Right ventricle myocardium superior (tissue), 1 donor: Measurements from ENCODE around the gene HIBCH. TPM values are rescaled to one million over a fixed set of nuclear protein-coding genes. Genes with fewer than 3 reads are reported as not detected.
"Not testable (repeated sequence)": the region's sequence is repeated elsewhere in the genome, so short reads cannot be mapped to it uniquely, and the experiment has no call there.

ENCODE experiments used
- ATAC-seq: fragments of 200-7000 bp; cut with Tn5 transposase; one replicate; pipeline ENCODE4 v1.9.1; 2020; ENCODE audit warnings: mild to moderate bottlenecking; ENCODE audit not compliant: poor library complexity
- DNase-seq: peaks from one replicate; pipeline ENCODE4 v3.0.0-alpha.2; 2020
- intact Hi-C: fragments of 100-400 bp; cut with DNase I; formaldehyde crosslinking; loops from one replicate; pipeline ENCODE4 v1.11.2; 2022
- long read RNA-seq: library from polyadenylated mRNA; unstranded; transcript quantifications from one replicate; pipeline ENCODE4 v2.0.0, GENCODE V29; 2021
- total RNA-seq: library from RNA; stranded (reverse); fragmentation: NEBNext Ultra II Directional; extraction: Animal tissue kit (Norgen Biotek cat#: 25700); gene quantifications from one replicate; pipeline ENCODE4 v1.2.1, GENCODE V29; 2021
- donor health status: DM: no; HTN: yes; CAD: no; lungs with severe emphysema.

Gene HIBCH, protein sequence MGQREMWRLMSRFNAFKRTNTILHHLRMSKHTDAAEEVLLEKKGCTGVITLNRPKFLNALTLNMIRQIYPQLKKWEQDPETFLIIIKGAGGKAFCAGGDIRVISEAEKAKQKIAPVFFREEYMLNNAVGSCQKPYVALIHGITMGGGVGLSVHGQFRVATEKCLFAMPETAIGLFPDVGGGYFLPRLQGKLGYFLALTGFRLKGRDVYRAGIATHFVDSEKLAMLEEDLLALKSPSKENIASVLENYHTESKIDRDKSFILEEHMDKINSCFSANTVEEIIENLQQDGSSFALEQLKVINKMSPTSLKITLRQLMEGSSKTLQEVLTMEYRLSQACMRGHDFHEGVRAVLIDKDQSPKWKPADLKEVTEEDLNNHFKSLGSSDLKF
- 22.5 TPM for total RNA-seq
- long read RNA-seq, transcript HIBCH-201 (14 exons, 1,939 nt) = major isoform, 51 of 66 reads
- long read RNA-seq, transcript HIBCH-202 (13 exons, 2,463 nt) = minor isoform, 6 of 66 reads
- long read RNA-seq, partial matches to known transcripts = 1 of 66 reads
- long read RNA-seq, other reads (novel, unspliced or antisense) = 8 of 66 reads

DNA sequence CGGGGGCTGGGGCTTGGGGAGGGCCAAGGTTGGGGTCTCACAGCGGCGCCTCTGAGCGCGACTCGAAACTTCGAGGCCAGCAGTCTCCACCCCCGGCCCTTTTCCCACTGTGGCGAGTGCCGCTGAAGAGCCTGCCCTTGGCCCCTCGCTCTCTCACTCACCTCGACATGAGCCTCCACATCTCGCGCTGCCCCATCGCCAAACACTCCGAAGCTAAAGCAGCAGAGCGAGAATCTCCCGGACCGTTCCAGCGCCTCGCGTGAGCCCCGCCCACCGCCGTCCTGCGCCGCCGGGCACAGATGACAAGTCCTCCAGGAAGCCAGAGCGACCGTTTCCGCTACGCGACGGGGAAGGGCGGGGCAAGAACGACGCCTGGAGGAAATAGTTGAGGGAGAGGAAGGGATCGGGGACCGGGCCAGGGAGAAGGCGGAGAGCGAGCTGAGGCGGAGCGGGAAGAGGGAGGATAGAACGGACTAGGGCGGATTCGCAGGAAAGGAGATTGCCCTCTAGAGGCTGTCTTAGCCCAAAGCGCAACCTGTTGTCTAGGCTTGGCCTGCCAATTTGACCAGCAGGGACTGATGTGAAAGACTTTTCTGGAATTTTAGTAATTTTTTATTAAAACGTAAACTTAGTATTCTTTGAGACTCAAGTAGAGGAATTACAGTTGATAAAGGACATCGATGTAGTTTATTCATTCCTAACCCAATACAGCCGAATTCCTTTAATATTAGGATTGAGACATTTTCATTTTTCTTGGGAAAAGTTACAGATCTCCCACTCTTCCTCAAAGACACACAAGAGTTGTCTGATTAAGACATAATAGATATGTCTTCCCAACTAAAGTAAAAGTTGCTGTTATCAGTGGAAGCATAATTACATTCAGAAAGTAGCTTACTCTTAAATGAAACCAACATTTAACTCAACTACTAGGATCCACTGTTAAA lies at the start of gene HIBCH:
TSS of gene HIBCH (minus strand) at position 272 of the 944 bp plus-strand sequence. CDS start at position 196, 76 bp downstream.
- ATAC-seq (peak; percentile 99), DNase-seq (peak; percentile 99)
- intact Hi-C loops = no loop called here

DNA sequence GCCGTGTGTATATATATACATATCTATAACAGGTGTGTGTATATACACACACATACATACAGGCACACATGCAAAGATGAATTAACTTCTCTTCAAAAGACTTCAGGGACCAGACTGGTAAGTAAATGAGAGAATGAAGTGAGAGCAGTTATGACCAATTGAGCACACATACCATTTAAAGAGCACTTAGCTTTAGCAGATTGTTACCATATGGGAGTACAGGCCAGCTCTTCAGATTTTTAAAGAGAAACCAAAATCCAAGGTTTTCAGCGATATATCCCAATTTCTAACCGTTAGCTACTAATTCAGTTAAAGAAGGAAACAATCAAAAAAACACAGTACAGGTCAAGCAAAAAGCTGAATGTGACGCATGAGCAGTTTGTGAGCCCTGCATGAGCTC lies 47.5 kb upstream of the HIBCH start:
- intact Hi-C loops = no loop called here
- ATAC-seq (no peak), DNase-seq (no peak)

DNA sequence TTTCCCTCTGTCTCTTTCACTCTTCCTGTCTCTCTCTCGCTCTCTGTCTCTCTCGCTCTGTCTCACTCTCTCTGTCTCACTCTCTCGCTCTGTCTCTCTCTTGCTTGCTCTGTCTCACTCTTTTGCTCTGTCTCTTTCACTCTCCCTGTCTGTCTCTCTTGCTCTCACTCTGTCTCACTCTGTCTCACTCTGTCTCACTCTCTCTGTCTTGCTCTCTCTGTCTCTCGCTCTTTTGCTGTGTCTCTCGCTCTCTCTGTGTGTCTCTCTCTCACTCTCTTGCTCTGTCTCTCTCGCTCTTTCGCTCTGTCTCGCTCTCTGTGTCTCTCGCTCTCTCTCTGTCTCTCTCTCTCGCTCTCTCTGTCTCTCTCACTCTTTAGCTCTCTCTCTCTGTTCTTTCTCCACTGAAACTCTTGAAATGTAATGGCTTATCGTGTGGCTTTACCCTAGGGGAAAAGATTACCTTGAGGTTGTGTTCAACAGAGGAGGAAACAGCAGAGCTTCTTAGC lies 46.7 kb upstream of the HIBCH start:
- DNase-seq (no peak), ATAC-seq (no peak)
- intact Hi-C loops = no loop called here

DNA sequence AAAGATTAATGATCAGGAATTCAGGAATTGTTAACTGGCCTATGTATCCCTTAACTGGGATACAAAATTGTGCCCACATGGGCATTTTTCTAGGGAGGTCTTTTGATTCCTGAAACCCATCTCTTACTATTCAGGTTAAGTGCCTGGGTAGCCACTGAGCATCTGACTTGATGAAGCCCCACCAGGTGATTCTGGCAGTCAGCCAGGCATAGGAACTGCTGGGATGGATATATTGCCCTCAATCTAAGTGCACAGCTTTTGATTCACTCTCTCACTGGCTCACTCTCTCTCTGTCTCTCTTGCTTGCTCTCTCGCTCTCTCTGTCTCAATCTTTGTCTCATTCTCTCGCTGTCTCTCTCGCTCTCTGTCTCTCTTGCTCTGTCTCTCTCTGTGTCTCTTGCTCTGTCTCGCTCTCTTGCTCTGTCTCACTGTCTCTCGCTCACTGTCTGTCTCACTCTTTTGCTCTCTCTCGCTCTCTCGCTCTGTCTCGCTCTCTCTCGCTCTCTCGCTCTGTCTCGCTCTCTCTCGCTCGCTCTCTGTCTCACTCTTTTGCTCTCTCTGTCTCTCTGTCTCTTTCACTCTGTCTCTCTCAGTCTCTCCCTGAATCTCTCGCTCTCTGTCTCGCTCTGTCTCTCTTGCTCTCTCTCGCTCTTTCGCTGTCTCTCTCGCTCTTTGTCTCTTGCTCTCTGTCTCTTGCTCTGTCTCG lies 46.0 kb upstream of the HIBCH start:
- intact Hi-C loops = no loop called here
- DNase-seq (no peak), ATAC-seq (no peak)

DNA sequence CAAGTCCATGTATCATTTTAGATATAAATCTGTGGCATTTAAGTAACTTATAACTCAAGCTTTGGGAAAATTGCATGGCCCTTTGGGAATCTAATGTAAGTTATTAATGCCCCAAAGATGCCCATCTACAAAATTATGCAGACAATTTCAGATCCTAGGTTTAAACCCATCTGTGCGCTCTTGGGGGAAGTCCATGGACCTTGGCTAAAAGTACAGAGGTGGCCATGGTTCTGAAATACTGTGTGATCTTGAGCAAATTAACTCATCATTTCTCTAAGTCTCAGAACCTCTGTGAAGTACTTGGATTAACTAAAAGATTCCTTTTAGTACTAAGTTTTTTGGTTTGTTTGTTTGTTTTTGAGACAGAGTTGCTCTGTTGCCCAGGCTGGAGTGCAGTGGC lies 43.3 kb upstream of the HIBCH start:
- intact Hi-C loops = no loop called here
- no peak for DNase-seq
- ATAC-seq = no peak

DNA sequence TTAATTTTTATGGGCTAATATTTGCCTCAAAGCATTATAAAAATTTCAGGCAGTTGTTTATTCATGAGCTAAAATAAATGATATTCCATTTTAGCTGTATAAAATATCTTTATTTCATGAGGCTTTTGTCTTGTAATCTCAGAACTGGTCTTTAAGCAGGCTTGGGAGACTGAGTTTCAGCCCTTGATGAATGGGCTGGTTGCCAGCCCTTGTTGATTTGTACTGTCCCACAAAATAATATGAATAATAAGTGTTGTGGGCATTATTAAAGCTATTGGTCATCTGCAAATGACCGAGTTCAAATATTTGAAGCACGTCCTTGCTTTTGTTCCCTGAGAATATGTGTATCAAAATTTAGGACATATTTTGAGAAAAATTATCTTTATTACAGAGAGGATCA lies 41.9 kb upstream of the HIBCH start:
- DNase-seq = no peak
- no peak for ATAC-seq
- intact Hi-C loops = no loop called here

DNA sequence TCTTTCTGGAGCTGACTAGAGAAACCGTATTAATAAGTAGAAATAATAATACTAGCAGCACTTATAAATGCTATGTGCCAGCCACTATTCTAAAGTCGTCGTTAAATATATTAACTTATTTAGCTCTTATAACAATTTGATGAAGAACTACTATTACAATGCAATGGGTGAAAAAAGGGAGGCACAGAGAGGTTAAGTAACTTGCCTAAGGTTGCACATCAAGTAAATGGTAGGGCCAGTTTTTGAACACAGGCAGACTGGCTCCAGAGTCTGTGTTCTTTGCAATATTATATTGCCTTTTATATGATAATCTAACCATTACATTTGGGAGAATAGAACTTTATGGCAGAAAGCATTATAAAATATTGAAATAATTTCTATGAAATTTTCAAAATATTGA lies 41.3 kb upstream of the HIBCH start:
- ATAC-seq (no peak), DNase-seq (no peak)
- intact Hi-C loops = no loop called here

DNA sequence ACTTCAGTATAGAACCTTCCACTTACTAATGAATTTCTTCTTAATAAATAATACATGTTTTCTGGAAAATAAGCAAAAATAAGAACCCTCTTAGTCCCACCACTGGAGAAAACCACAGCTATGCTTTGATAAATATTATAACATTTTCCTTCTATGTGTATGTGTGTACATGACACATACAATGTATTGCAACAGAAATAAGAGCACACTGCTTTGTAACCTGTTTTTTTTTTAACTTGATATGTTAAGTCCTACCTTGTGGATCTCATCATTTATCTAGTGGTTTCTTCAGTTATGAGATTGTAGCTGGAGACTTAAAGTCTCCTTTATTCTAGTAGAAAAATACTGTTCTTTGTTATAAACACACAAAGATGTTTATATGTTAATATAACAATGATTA lies 40.9 kb upstream of the HIBCH start:
- intact Hi-C loops = no loop called here
- ATAC-seq (no peak), DNase-seq (no peak)

DNA sequence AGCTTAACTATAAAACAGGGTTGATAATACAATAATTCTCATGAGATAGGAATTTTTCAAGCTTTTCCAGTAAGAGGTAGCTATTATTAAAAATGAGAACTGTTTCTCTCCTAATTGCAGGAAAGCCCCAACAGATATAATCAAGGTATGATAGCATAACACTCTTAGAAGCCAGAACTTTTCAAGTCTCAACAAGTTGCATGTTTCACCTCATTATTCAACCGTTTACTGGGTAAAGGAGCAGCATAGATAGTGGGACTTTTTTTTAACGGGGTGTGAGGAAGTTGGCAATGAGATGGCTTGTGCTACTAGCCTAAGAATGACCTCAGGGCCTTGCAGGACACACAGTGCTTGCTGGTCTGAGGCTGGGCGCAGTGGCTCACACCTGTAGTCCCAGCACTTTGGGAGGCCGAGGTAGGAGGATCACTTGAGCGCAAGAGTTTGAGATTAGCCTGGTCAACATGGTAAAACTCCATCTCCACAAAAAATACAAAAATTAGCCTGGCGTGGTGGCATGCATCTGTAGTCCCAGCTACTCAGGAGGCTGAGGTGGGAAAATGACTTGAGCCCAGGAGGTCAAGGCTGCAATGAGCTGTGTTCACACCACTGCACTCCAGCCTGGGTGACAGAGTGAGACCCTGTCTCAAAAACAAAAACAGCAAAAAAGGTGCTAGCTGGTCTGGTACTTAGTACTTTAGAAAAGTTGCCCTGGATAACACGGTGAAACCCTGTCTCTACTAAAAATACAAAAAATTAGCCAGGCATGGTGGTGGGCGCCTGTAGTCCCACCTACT lies 39.2 kb upstream of the HIBCH start:
- intact Hi-C loops, DNase-seq, ATAC-seq: not testable (repeated sequence)

DNA sequence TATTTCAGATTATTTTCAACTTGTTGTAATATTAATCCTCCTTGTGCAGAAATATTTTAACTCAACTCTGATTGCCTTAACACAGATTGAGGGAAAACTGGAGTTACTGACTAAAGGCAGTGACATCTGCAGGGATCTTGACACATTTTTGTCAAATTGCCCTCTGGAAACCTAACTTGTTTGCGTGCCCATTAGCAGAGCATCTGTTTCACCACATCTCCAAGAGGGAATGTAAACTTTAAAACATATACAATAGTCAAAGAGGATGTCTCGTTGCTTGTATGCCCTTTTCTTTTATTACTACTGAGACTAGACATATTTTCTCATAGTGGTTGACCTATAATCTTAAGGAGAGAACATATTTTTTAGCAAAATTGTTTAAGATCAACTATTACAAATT lies 38.0 kb upstream of the HIBCH start:
- DNase-seq = no peak
- ATAC-seq = no peak
- intact Hi-C loops = no loop called here

DNA sequence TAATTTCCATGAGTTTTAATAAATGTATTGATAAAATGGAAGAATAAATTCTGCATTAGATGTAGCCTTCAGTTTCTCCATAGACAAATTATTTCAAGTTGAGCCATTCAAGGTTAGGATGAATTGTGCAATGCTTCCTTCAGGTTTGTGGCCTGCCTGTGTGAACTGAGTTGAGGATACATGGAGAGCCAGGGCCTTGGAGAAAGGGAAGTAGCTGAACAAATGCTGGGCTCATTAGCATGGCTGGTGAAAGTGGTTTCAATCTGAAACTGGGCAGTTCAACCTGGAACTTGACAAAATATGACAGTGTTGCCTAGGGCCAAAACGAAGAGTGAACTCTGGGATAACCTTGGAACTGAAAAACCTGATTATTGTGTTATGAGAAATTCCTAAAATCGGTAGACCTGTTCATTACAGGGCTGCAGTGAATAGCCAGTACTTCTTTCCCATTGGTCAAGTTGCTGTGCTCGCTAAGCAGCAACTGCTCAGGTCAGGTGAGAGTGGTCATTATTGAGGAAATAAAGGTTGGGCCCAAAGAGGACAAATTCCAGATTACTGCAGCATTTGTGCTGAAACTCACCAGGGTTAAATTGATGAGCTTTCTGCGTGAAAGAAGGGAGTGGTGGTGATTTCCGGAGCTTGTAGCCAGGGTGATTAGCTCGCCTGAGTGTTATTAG lies 36.5 kb upstream of the HIBCH start:
- ATAC-seq (no peak), DNase-seq (no peak)
- intact Hi-C loops = no loop called here

DNA sequence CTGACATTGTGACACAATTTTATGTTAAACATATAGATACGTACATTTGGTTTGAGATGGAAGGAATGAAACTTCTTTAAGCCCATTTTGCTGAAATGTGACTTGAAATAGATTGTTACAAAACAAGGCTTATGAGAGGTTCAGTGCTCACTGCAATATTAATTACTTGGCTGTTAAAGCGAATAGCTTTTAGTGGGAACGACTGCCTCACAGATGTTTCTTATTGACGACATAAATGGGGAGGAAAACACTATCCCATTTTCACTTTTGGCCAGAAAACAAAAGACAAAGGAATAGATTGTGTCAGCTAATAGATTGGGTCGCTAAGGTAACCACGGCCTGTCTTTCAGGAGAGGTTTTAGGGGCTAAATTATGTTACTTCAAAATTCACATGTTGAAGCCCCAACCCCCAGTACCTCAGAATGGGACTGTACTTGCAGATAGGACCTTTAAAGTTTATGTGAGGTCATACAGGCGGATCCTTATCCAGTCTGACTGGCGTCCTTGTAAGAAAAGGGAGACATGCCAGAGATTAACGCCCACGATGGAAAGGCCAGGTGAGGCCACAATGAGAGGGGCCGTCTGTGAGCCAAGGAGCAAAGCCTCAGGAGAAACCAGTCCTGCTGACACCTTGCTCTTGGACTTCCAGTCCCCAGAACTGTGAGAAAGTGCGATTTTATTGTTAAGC lies 34.5 kb upstream of the HIBCH start:
- DNase-seq = no peak
- peak; percentile 49 for ATAC-seq
- intact Hi-C loops = no loop called here

DNA sequence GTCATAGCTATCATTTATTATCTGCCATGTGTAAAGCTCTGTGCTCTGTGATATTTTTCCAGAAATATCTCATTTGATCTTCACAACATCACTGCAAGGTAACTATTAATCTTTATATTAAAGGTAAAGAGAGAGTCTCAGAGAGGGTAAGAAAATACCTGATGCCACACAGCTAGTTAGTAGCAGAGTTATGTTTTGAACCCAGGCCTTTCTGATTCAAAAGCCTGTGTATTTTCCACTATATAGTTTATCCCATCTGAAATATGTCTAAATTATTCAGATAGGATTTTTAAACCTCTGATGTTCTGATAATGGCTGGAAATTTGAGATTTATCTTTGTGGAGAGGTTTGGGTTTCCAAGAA lies 33.9 kb upstream of the HIBCH start:
- no peak for ATAC-seq
- intact Hi-C loops = no loop called here
- no peak for DNase-seq

DNA sequence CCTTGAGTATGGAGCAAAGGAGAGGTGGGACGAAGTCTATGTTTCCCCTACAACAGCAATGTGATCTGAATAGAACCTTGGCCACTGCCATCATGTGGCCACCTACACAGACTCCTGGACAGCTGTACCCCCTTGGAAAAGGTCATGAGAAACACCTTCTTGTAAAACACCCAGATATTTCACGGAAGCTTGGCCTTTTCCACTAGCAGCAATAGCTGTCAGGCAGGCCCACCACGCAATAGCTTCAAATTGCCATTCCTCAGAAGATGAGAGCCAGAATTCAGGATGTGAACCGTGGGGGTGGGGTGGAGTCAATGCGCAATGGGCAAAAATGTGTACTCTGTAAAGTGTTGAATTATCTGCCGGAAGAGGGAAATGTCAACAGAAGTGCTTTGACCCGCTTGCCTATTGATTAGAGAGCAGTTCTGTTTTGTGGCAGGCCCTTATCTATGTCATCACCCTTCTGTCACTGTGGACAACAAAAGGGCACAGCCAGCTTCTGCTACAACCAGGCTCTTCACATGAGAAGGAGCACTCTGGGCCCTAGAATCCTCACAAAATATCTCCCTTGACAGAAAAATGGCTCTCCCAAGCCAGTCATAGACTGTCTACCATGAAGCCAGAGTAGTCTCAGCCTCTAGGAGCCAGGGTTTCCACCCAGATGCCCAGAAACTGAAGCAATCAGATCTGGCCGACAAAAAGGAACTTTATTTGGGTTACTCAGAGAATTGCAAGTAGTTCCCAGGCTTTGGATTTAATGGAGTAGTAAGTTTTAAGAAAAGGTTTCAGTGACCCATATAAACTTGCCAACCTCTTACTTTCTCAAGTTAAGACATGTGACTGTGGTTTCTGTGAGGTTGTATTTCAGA lies 33.3 kb upstream of the HIBCH start:
- intact Hi-C loops = no loop called here
- ATAC-seq (peak; percentile 57), DNase-seq (no peak)

DNA sequence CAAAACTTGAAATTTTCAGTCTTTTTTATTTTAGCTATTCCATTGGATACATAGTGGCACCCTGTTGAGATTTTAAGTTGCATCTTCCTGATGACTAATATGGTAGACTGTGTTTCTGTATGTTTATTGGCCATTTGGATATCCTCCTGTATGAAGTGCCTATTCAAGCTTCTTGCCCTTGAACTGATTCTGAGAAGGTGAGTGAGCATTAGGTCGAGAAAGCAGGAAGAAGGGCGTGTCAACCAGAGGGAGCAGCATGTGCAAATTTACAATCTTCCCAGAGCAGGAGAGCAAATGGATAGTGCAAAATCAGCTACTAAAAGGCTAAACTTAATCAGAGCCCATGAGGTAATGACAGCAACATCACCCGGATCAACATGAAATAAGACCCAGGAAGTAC lies 32.3 kb upstream of the HIBCH start:
- intact Hi-C loops = no loop called here
- no peak for DNase-seq
- ATAC-seq = no peak

DNA sequence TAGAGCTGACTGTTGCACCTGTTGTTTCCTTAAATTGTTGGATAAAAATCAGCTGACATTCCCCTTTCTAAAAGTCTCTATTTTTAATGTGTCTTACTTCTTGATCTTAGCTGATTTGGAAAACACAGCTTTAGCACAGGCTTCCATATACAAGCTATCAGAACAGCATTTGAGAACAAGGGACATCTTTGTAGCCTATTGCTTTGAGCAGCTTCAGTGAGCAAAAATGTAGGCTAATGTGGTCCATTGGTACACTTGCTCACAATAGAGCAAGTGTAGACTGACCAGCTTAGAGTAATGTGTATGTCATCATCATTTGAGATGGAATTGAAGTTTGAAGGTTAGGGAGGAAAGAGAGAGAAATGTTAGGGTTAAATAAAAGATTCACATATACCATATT lies 30.7 kb upstream of the HIBCH start:
- intact Hi-C loops = no loop called here
- DNase-seq (no peak), ATAC-seq (no peak)
